Panc1 (cell line): ENCODE measurements around the gene TSHR. TPM values are rescaled to one million over a fixed set of nuclear protein-coding genes. Genes with fewer than 3 reads are reported as not detected.

Experiments used
- ATAC-seq: fragments of 200-7000 bp; cut with Tn5 transposase; 2 replicates; pipeline ENCODE4 v1.9.1; 2020; ENCODE audit warnings: mild to moderate bottlenecking, moderate library complexity
- BruUV-seq: library from RNA; stranded (reverse); fragments of 400-500 nt; replicated peaks from 2 replicates; lab custom pipeline; 2021; lab: Mats Ljungman, UMichigan
- CTCF ChIA-PET: fragments of 300-600 bp; sonication (Branson Sonifier 250); formaldehyde crosslinking; loops from one replicate; lab custom pipeline; 2022; ENCODE audit warnings: antibody characterized with exemption; lab: Charles Lee
- POLR2A ChIA-PET: fragments of 300-600 bp; sonication (Branson Sonifier 250); formaldehyde crosslinking; loops from one replicate; lab custom pipeline; 2022; ENCODE audit warnings: antibody characterized with exemption; lab: Charles Lee
- DNase-seq: peaks from one replicate; pipeline ENCODE4 v3.0.0-alpha.2; 2010; ENCODE audit warnings: low read depth, low spot score
- H3K27ac ChIP-seq: 2 replicates; pipeline ENCODE4 v1.5.1; 2011; ENCODE audit warnings: mild to moderate bottlenecking, low read length, inconsistent platforms
- H3K27me3 ChIP-seq: fragments of 200-500 bp; sonication (Bioruptor generic); 2 replicates; pipeline ENCODE4 v1.6.0; 2014; ENCODE audit warnings: low read length, inconsistent platforms; ENCODE audit not compliant: control insufficient read depth, insufficient read depth
- H3K36me3 ChIP-seq: fragments of 200-500 bp; sonication (Bioruptor generic); 2 replicates; pipeline ENCODE4 v1.5.1; 2014; ENCODE audit warnings: inconsistent platforms, mild to moderate bottlenecking, low read length, moderate library complexity; ENCODE audit not compliant: control insufficient read depth, insufficient read depth
- H3K4me1 ChIP-seq: 2 replicates; pipeline ENCODE4 v1.5.1; 2011; ENCODE audit warnings: inconsistent platforms, mild to moderate bottlenecking, low read length, moderate library complexity; ENCODE audit not compliant: control insufficient read depth, insufficient read depth
- H3K4me3 ChIP-seq, 2 experiments: 2 replicates each; pipeline ENCODE4 v1.5.1; 2011 to 2012; ENCODE audit warnings: low read depth in 2 of 2, low read length in 2 of 2, mild to moderate bottlenecking in 2 of 2, inconsistent platforms in 1 of 2, moderate library complexity in 1 of 2
- H3K9me3 ChIP-seq: fragments of 200-500 bp; sonication (Bioruptor generic); 2 replicates; pipeline ENCODE4 v1.5.1; 2014; ENCODE audit warnings: low read depth, mild to moderate bottlenecking, inconsistent platforms, low read length, moderate library complexity; ENCODE audit not compliant: control insufficient read depth, insufficient read depth
- CTCF ChIP-seq: fragments of 450-650 bp; IDR thresholded peaks from 2 replicates; pipeline ENCODE4 v1.5.1; 2017; ENCODE audit warnings: mild to moderate bottlenecking
- POLR2AphosphoS5 ChIP-seq: IDR thresholded peaks from 2 replicates; pipeline ENCODE4 v1.6.1; 2012; ENCODE audit warnings: mild to moderate bottlenecking, low read depth, low read length, moderate library complexity
- REST ChIP-seq, 2 experiments: IDR thresholded peaks; 2 replicates each; pipeline ENCODE4 v1.6.1; 2011 to 2012; ENCODE audit warnings: low read depth in 2 of 2, control low read depth in 1 of 2, low read length in 1 of 2, mild to moderate bottlenecking in 1 of 2, moderate library complexity in 1 of 2; ENCODE audit not compliant: insufficient read depth in 1 of 2
- SIN3A ChIP-seq: IDR thresholded peaks from 2 replicates; pipeline ENCODE4 v1.6.1; 2012; ENCODE audit warnings: low read depth, mild to moderate bottlenecking, low read length, moderate library complexity, borderline replicate concordance; ENCODE audit not compliant: insufficient read depth
- TCF7L2 ChIP-seq: IDR thresholded peaks from 2 replicates; pipeline ENCODE4 v1.6.1; 2011; ENCODE audit warnings: mild to moderate bottlenecking, low read depth, low read length, inconsistent platforms
- in situ Hi-C: cut with HindIII; loops from 2 replicates; pipeline ENCODE4 v1.10.0; 2016; ENCODE audit warnings: low sequenced_read_pairs, low pct_unique_long_range_greater_than_20kb
- intact Hi-C: fragments of 100-400 bp; cut with micrococcal nuclease; formaldehyde crosslinking; loops from one replicate; pipeline ENCODE4 v1.10.0; 2022; ENCODE audit not compliant: unreplicated experiment
- total RNA-seq: library from RNA; stranded (reverse); gene quantifications from one replicate; pipeline ENCODE4 v1.2.1, GENCODE V29; 2021; ENCODE audit not compliant: unreplicated experiment

The TSHR gene
- total RNA-seq, 1 experiment from 2014 or later, result not detected

GRCh38 chr14:80930095-80930494 lies 25.3 kb upstream of the TSHR start:
- no peak for DNase-seq
- Histone ChIP-seq H3K4me1 (no peaks in the 10 kb centered on the region), H3K27ac (no peak overlapping the region), H3K36me3 (no peaks in the 10 kb centered on the region; the same call in 1 of the 2 replicates), H3K9me3 (no peaks in the 10 kb centered on the region), H3K27me3 (no peaks in the 10 kb centered on the region), H3K4me3 (no peak overlapping the region)
- no TSS peak for BruUV-seq
- intact Hi-C loops, result no loop called here
- in situ Hi-C loops, result no loop called here
- ChIA-PET CTCF (no interaction called here), POLR2A (no interaction called here)
- no peak for ATAC-seq
- TF ChIP-seq SIN3A (no peak), POLR2AphosphoS5 (no peak), CTCF (no peak), TCF7L2 (no peak), REST (IDR thresholded peaks at IDR 0.05; ENCODE audit: insufficient read depth in 1 of 2, low read depth in 2 of 2, low read length in 1 of 2) (no peak)

GRCh38 chr14:80930836-80931389 lies 24.5 kb upstream of the TSHR start:
- in situ Hi-C loops (no loop called here), intact Hi-C loops (no loop called here)
- no peaks in the 10 kb centered on the region for H3K9me3 ChIP-seq
- DNase-seq (no peak), ATAC-seq (no peak)
- CTCF ChIA-PET, result no interaction called here
- H3K4me1 ChIP-seq, result no peaks in the 10 kb centered on the region
- H3K27ac ChIP-seq, result no peak overlapping the region
- POLR2A ChIA-PET, result no interaction called here
- TF ChIP-seq POLR2AphosphoS5 (no peak), SIN3A (no peak), CTCF (no peak), TCF7L2 (no peak), REST (IDR thresholded peaks at IDR 0.05; ENCODE audit: insufficient read depth in 1 of 2, low read depth in 2 of 2, low read length in 1 of 2) (no peak)
- no peaks in the 10 kb centered on the region for H3K27me3 ChIP-seq
- no TSS peak for BruUV-seq
- H3K36me3 ChIP-seq, result no peaks in the 10 kb centered on the region; the same call in 1 of the 2 replicates
- H3K4me3 ChIP-seq, result no peak overlapping the region
